Panc1 (cell line): ENCODE data around the gene UGT1A6. TPM values are rescaled to one million over a fixed set of nuclear protein-coding genes. Genes with fewer than 3 reads are reported as not detected.

Experiments
- ATAC-seq: fragments of 200-7000 bp; cut with Tn5 transposase; 2 replicates; pipeline ENCODE4 v1.9.1; 2020; ENCODE audit warnings: mild to moderate bottlenecking, moderate library complexity
- BruUV-seq: library from RNA; stranded (reverse); fragments of 400-500 nt; replicated peaks from 2 replicates; lab custom pipeline; 2021; lab: Mats Ljungman, UMichigan
- CTCF ChIA-PET: fragments of 300-600 bp; sonication (Branson Sonifier 250); formaldehyde crosslinking; loops from one replicate; lab custom pipeline; 2022; ENCODE audit warnings: antibody characterized with exemption; lab: Charles Lee
- POLR2A ChIA-PET: fragments of 300-600 bp; sonication (Branson Sonifier 250); formaldehyde crosslinking; loops from one replicate; lab custom pipeline; 2022; ENCODE audit warnings: antibody characterized with exemption; lab: Charles Lee
- DNase-seq: peaks from one replicate; pipeline ENCODE4 v3.0.0-alpha.2; 2010; ENCODE audit warnings: low read depth, low spot score
- H3K27ac ChIP-seq: 2 replicates; pipeline ENCODE4 v1.5.1; 2011; ENCODE audit warnings: mild to moderate bottlenecking, low read length, inconsistent platforms
- H3K27me3 ChIP-seq: fragments of 200-500 bp; sonication (Bioruptor generic); 2 replicates; pipeline ENCODE4 v1.6.0; 2014; ENCODE audit warnings: low read length, inconsistent platforms; ENCODE audit not compliant: control insufficient read depth, insufficient read depth
- H3K36me3 ChIP-seq: fragments of 200-500 bp; sonication (Bioruptor generic); 2 replicates; pipeline ENCODE4 v1.5.1; 2014; ENCODE audit warnings: inconsistent platforms, mild to moderate bottlenecking, low read length, moderate library complexity; ENCODE audit not compliant: control insufficient read depth, insufficient read depth
- H3K4me1 ChIP-seq: 2 replicates; pipeline ENCODE4 v1.5.1; 2011; ENCODE audit warnings: inconsistent platforms, mild to moderate bottlenecking, low read length, moderate library complexity; ENCODE audit not compliant: control insufficient read depth, insufficient read depth
- H3K4me3 ChIP-seq, 2 experiments: 2 replicates each; pipeline ENCODE4 v1.5.1; 2011 to 2012; ENCODE audit warnings: low read depth in 2 of 2, low read length in 2 of 2, mild to moderate bottlenecking in 2 of 2, inconsistent platforms in 1 of 2, moderate library complexity in 1 of 2
- H3K9me3 ChIP-seq: fragments of 200-500 bp; sonication (Bioruptor generic); 2 replicates; pipeline ENCODE4 v1.5.1; 2014; ENCODE audit warnings: low read depth, mild to moderate bottlenecking, inconsistent platforms, low read length, moderate library complexity; ENCODE audit not compliant: control insufficient read depth, insufficient read depth
- POLR2AphosphoS5 ChIP-seq: IDR thresholded peaks from 2 replicates; pipeline ENCODE4 v1.6.1; 2012; ENCODE audit warnings: mild to moderate bottlenecking, low read depth, low read length, moderate library complexity
- SIN3A ChIP-seq: IDR thresholded peaks from 2 replicates; pipeline ENCODE4 v1.6.1; 2012; ENCODE audit warnings: low read depth, mild to moderate bottlenecking, low read length, moderate library complexity, borderline replicate concordance; ENCODE audit not compliant: insufficient read depth
- TCF7L2 ChIP-seq: IDR thresholded peaks from 2 replicates; pipeline ENCODE4 v1.6.1; 2011; ENCODE audit warnings: mild to moderate bottlenecking, low read depth, low read length, inconsistent platforms
- in situ Hi-C: cut with HindIII; loops from 2 replicates; pipeline ENCODE4 v1.10.0; 2016; ENCODE audit warnings: low sequenced_read_pairs, low pct_unique_long_range_greater_than_20kb
- intact Hi-C: fragments of 100-400 bp; cut with micrococcal nuclease; formaldehyde crosslinking; loops from one replicate; pipeline ENCODE4 v1.10.0; 2022; ENCODE audit not compliant: unreplicated experiment
- total RNA-seq: library from RNA; stranded (reverse); gene quantifications from one replicate; pipeline ENCODE4 v1.2.1, GENCODE V29; 2021; ENCODE audit not compliant: unreplicated experiment
- TF ChIP-seq, protein P1 (sequence below): fragments of 450-650 bp; IDR thresholded peaks from 2 replicates; pipeline ENCODE4 v1.5.1; 2017; ENCODE audit warnings: mild to moderate bottlenecking
- TF ChIP-seq, protein P2 (sequence below), 2 experiments: IDR thresholded peaks; 2 replicates each; pipeline ENCODE4 v1.6.1; 2011 to 2012; ENCODE audit warnings: low read depth in 2 of 2, control low read depth in 1 of 2, low read length in 1 of 2, mild to moderate bottlenecking in 1 of 2, moderate library complexity in 1 of 2; ENCODE audit not compliant: insufficient read depth in 1 of 2

The UGT1A6 gene
- total RNA-seq, 1 experiment from 2014 or later: not detected

DNA sequence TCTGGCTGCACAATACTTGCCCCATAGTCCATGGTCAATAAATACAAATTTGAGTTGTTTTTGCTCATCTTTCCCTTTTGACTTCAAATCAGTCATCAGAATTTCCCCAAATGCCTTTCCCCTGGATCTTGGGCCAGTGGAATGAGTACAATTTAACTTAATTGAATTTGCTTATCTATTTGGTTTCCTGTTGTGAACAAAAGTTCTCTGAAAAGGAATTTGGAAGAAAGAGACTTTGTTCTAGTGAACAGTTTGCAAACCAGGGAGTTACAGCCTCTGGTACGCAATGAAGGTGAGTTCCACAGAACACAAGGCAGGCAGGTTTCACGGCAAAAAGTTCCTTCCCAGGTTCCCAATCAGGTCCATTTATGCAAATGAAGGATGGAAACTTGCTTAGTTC, 66.2 kb downstream of the UGT1A6 start:
- in situ Hi-C loops: no loop called here

DNA sequence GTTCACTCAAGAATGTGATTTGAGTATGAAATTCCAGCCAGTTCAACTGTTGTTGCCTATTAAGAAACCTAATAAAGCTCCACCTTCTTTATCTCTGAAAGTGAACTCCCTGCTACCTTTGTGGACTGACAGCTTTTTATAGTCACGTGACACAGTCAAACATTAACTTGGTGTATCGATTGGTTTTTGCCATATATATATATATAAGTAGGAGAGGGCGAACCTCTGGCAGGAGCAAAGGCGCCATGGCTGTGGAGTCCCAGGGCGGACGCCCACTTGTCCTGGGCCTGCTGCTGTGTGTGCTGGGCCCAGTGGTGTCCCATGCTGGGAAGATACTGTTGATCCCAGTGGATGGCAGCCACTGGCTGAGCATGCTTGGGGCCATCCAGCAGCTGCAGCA, 67.4 kb downstream of the UGT1A6 start, which contains the start of gene UGT1A1:
Gene UGT1A1 (plus strand): TSS at position 228 of the 400 bp plus-strand sequence. CDS start 18 bp downstream, at position 246.
- ChIA-PET CTCF (no interaction called here), POLR2A (no interaction called here)
- TF ChIP-seq, protein P1, sequence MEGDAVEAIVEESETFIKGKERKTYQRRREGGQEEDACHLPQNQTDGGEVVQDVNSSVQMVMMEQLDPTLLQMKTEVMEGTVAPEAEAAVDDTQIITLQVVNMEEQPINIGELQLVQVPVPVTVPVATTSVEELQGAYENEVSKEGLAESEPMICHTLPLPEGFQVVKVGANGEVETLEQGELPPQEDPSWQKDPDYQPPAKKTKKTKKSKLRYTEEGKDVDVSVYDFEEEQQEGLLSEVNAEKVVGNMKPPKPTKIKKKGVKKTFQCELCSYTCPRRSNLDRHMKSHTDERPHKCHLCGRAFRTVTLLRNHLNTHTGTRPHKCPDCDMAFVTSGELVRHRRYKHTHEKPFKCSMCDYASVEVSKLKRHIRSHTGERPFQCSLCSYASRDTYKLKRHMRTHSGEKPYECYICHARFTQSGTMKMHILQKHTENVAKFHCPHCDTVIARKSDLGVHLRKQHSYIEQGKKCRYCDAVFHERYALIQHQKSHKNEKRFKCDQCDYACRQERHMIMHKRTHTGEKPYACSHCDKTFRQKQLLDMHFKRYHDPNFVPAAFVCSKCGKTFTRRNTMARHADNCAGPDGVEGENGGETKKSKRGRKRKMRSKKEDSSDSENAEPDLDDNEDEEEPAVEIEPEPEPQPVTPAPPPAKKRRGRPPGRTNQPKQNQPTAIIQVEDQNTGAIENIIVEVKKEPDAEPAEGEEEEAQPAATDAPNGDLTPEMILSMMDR: no peak
- TF ChIP-seq TCF7L2: no peak
- no peak for TF ChIP-seq POLR2AphosphoS5
- no peak for TF ChIP-seq SIN3A
- TF ChIP-seq, protein P2, sequence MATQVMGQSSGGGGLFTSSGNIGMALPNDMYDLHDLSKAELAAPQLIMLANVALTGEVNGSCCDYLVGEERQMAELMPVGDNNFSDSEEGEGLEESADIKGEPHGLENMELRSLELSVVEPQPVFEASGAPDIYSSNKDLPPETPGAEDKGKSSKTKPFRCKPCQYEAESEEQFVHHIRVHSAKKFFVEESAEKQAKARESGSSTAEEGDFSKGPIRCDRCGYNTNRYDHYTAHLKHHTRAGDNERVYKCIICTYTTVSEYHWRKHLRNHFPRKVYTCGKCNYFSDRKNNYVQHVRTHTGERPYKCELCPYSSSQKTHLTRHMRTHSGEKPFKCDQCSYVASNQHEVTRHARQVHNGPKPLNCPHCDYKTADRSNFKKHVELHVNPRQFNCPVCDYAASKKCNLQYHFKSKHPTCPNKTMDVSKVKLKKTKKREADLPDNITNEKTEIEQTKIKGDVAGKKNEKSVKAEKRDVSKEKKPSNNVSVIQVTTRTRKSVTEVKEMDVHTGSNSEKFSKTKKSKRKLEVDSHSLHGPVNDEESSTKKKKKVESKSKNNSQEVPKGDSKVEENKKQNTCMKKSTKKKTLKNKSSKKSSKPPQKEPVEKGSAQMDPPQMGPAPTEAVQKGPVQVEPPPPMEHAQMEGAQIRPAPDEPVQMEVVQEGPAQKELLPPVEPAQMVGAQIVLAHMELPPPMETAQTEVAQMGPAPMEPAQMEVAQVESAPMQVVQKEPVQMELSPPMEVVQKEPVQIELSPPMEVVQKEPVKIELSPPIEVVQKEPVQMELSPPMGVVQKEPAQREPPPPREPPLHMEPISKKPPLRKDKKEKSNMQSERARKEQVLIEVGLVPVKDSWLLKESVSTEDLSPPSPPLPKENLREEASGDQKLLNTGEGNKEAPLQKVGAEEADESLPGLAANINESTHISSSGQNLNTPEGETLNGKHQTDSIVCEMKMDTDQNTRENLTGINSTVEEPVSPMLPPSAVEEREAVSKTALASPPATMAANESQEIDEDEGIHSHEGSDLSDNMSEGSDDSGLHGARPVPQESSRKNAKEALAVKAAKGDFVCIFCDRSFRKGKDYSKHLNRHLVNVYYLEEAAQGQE (IDR thresholded peaks at IDR 0.05; ENCODE audit: insufficient read depth in 1 of 2, low read depth in 2 of 2, low read length in 1 of 2): no peak
- H3K36me3 ChIP-seq: no peaks in the 10 kb centered on the region
- ATAC-seq: no peak
- in situ Hi-C loops: no loop called here
- intact Hi-C loops: no loop called here
- H3K4me3 ChIP-seq: no peak within 1 kb of the TSS
- no peak for DNase-seq
- no TSS peak for BruUV-seq
- no peaks in the 10 kb centered on the region for H3K9me3 ChIP-seq
- H3K4me1 ChIP-seq: no peaks in the 10 kb centered on the region
- H3K27ac ChIP-seq: no peak within 1 kb of the TSS
- peaks cover 4% of the 10 kb centered on the region; the same call in 1 of the 2 replicates for H3K27me3 ChIP-seq

More for the DNA sequence above, 66.2 kb downstream of the UGT1A6 start:
- CTCF ChIA-PET: no interaction called here
- ATAC-seq: no peak
- Histone ChIP-seq H3K27ac (no peak overlapping the region), H3K27me3 (peaks cover 4% of the 10 kb centered on the region; the same call in 1 of the 2 replicates), H3K36me3 (no peaks in the 10 kb centered on the region), H3K9me3 (no peaks in the 10 kb centered on the region), H3K4me1 (no peaks in the 10 kb centered on the region), H3K4me3 (no peak overlapping the region)
- POLR2A ChIA-PET: no interaction called here
- TF ChIP-seq, protein P1: no peak
- TF ChIP-seq TCF7L2 (no peak), POLR2AphosphoS5 (no peak), SIN3A (no peak)
- TF ChIP-seq, protein P2 (IDR thresholded peaks at IDR 0.05; ENCODE audit: insufficient read depth in 1 of 2, low read depth in 2 of 2, low read length in 1 of 2): no peak
- BruUV-seq: no TSS peak
- intact Hi-C loops: no loop called here
- no peak for DNase-seq
